Stimulated activated CD4-positive, alpha-beta T cell treated with anti-CD3 and anti-CD28 coated beads, Interleukin-4, amount 100 ng/mL, for 1 hour (primary cell): ENCODE measurements around the gene GSDME.
A peak's percentile ranks its signal among the peaks of the same experiment; 100 is the strongest.
"Not testable (repeated sequence)": the region's sequence is repeated elsewhere in the genome, so short reads cannot be mapped to it uniquely, and the experiment has no call there.

ENCODE experiments used
- DNase-seq: peaks from one replicate; pipeline ENCODE4 v3.0.0-alpha.2; 2020

GSDME gene

DNA sequence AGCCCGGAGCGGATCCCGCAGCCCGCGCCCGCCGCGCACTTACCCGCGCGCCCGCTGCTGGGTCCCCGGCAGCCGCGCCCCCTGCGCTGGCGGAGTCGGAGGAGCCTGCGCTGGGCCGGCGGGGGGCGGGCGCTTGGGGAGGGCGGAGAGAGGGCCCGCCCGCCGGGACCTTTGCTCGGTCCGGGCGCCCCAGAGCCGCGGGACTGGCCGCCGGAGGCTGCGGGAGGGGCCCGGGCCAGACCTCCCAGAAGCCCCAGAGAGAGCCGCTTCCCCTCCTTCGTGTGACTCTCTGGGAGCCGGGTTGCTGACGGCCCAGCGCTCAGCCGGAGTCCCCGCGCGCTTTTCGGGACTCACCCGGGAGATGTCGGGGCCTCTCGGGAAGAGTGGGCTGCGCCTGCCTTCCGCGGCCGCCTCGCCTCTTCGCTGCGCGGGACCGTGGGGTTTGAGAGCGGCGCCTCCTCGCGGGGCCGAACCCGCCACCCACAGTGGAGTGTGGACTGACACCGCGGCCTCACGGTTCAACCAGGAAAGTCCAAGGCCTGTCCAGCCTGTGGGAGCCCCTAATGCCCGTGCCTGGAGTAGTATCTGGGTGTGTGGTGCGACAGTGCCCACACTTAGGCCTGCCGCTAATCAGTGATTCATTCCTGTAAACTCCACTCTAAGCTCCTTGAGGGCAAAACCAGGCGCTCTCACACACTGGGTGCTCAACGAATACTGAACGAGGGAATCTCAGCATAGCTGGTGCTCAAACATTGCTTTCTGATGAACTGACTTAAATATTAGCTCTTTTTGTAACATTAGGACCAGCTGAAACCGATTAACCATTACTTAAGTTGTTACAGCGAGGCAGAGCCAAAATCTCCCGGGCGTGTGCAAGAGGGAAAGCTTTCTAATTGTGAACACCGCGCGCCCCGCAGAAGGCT lies at the start of gene GSDME:
Gene GSDME (minus strand): TSS at position 112 of the 923 bp plus-strand sequence. CDS start 7,690 bp downstream, outside the sequence.
- DNase-seq = peak; percentile 54

DNA sequence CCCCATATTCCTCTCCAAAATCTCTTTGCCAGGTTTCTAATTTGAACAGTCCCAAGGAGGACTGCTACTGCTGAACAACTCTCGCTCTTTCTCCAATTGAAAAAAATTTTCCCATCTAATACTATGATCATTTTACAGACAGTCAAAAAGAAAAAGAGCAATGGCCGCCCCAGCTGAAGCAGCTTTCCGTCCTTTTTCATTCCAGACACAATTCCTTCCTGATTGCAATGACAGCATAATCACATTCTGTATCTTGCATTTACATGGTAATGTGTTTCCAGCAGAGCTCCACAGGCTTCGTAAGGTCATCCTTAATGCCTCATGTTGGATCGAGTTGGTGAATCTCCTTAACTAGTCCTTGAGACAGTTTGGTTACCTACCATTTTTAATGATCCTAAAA lies 45.0 kb upstream of the GSDME start:
- DNase-seq = no peak

DNA sequence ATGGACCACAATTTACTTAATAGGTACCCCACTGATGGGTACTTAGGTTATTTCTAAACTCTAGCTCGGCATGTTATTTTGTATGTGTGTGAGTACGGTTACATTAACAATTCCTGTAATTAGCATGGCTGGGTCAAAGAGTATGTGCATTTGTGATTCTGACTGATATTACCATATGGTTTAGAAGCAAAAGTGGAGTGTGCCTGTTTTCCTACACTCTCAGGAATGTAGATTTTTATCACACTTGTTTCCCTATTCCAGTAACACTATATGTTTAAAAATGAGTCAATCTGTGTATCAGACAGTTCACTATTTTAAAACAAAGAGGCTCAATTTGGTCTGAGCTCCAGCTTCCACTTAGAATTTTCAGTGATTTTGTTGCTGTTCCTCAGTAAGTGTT lies 44.6 kb upstream of the GSDME start:
- DNase-seq = no peak

DNA sequence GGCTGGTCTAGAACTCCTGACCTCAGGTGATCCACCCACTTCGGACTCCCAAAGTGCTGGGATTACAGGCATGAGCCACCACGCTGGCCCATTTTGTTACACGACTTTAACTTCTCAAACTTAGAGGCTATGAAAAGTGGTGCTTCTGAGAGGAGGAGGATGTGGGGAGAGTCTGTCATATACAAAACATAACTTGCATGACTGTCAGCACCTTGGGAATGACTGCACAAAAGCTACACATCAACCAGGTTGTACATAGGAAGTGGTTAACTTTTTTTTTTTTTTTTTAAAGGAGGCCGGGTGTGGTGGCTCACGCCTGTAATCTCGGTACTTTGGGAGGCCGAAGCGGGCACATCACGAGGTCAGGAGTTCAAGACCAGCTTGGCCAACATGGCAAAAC lies 43.4 kb upstream of the GSDME start:
- DNase-seq = no peak

DNA sequence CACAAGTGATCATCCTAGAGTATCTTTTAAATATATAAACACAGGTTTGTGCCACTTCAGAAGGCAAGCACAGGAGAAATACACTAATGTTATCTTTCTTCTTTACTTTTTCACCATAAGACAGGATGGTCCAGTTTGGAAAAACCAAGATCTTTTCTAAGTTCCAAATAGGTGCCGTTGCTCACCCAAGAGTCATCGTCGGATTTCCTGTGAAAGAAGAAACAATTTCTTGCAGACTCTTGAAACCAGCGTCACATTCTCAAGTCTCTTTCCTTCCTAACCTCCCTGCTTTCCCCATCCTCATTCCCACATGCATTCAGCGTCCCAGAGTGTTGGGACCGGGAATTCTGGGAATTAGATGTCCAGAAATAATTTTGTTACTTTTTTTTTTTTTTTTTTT lies 42.8 kb upstream of the GSDME start:
- no peak for DNase-seq

DNA sequence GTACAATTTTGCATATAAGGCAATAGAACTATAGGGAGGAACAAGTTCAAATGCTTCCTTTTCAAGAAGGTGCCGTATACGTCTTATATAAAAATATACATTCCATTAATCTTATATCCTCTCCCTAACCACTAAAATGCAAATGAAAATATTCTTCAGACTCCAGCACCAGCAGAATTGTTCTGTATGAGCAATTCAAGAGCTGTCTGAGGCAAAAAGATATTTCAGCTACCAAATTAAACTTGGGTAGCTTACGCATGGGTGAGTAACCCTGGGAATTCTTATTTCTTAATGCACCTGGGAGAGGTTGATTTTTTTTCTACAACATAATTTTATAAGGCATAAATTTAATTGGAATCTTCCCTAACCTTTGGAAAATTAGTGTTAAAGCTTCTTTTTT lies 42.2 kb upstream of the GSDME start:
- no peak for DNase-seq

DNA sequence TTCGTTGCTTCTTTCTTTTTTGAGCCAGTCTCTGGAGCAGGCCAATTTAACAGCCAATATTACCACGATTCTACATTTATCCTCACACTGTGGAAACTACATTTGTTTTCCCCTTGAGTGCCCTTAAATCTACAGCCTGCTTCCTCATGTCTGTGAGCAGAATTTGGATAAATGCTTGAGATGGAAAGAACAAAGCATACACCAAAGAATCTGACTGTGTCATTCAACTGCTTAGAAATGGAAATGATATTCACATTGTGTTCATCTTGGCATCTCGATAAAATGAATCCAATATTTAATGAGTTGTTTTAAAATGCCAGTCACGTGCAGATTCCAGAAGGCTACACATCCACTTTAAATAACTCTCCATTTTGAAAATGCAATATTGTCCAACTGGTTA lies 41.0 kb upstream of the GSDME start:
- DNase-seq = no peak

DNA sequence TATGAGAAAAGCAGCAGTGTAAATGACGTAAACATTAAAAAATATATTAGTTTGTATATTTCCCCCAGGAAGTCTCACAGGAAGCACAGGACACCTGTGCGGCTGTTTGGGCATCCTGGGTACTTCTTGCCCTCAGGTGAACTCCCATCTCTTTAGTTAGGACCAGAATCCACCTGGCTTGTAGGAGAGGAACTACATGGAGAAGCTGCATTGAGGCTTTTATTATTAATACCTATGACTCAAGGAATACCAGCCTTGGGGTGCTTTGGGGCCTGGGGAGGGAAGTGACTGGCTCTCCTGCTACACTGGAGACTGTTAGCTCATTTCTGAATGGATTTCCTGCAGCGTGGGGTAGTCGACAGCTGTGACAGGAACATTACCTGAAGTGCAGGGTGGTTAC lies 40.0 kb upstream of the GSDME start:
- DNase-seq = no peak

DNA sequence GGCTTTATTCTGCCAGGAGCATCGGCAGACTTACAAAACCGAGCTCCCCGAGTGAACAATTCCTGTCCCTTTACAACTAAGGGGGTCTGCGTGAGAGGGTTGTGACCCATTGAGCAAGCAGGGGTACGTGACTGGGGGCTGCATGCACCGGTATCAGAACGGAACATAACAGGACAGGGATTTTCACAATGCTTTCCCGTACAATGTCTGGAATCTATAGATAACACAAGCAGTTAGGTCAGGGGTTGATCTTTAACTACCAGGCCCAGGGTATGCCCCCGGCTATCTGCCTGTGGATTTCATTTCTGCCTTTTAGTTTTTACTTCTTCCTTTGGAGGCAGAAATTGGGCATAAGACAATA lies 38.1 kb upstream of the GSDME start:
- no peak for DNase-seq

DNA sequence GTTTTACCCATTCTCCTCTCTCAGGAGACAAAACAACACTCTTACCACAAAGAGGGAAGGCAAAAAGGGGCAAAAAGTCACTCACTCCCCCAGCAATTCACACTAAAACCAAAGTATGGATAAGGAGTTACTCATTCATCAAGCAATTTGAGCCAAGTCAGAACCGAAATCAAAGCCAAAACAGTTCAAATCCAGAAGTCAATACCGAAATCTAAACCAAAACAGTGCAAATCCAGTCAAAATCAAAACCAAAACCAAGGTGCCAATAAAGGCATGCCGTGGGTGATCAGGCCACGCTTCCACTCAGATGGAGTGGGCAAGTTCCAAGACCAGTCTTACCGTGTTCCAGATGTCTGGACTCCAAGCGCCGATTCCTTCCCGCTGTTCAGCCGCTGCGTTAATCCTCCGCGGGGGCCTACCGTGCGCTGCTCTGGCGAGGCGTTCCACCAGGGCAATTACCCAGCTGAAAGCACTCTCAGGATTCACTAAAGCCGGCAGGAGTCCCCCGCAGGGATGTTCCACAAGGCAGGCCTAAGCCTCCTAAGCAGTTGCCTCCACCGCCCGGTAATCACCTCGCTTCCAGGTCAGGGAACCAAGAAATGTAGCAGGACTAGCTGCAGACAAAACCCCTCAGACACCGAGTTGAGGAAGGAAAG lies 37.6 kb upstream of the GSDME start:
- DNase-seq = not testable (repeated sequence)

DNA sequence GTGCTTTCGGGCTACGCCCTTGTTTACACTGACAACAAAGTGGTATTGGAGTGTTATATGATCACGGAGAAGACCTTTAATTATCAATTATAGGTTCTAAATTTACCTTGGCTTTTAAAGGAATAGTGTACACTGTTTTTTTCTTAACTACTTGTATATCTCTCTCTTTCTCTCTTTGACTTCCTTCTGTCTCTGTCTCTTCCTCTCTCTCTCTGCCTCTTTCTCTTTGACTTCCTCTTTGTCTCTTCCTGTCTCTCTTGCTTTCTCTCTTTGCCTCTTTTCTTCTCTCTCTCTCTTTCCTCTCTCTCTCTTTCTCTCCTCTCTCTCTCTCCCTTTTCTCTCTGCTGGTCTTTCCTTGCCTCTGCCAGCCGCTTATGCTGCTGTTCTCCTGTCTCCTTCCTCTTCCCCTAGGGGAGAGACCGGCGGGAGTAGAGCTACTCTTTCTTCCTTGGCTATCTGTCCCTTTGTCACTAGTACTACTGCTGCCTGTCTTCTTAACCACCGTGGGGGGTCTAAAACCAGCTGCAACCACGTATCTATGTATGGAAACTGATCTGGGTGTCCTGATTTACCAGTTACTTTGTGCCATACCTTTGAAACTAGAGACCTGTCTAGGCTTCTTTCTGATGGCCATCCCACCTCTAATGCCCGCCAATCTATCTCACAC lies 36.9 kb upstream of the GSDME start:
- DNase-seq = no peak

DNA sequence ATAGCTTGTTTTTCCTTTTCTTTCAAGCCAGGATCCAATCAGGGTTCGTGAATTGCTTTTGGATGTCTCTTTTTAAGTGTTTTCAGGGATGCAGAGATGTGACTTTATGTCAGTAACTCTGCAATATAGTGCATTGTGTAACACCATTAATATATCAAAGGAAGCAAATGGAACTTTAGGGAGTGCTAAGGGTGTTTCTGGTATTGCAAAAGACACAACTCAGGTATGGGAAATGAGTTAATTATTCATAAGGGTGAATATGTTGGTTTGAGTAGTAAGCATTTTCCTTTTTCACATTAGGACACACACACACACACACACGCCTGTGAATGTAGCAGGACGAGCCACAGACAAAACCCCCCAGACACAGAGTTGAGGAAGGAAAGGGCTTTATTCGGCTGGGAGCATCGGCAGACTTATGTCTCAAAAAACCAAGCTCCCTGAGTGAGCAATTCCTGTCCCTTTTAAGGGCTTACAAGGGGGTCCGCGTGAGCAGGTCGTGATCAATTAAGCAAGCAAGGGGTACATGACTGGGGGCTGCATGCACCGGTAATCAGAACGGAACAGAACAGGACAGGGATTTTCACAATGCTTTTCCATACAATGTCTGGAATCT lies 31.8 kb upstream of the GSDME start:
- DNase-seq = no peak

DNA sequence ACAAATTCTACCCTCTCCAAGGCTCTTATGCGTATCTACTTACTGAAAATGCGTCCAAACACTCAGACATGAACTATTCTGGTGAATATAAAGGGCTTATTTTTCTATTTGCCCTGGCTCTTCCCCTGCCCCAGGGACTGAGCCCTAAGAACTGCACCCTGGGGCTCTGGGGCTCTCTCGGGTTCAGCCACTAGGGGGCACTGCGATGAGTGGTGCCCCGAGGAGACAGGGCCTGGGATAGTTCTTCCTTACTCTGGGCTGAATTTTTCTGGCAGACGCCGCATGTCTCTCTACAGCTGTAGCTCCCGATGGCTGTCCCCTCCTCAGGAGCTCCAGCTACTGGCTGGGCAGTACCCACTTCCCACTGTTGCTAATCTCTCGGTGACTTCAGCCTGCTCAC lies 30.8 kb upstream of the GSDME start:
- DNase-seq = no peak

DNA sequence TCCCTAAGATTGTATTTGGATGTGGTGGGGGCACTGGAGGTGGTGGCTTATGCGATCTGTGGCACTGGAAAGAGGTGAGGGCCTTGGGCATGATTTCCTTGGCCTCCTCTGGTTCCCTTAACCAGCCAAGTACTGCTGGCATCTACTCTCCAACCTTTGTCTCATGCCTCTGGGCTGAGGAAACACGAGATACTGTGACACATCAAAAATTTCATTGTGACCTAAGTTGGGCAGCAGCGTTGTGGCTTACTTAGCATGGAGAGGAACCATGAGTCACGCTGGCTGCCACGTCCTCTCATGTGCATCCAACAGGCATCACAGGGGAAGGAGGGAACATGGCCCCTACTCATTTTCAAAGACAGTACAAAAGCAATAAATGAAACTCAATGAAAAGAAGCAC lies 29.7 kb upstream of the GSDME start:
- no peak for DNase-seq

DNA sequence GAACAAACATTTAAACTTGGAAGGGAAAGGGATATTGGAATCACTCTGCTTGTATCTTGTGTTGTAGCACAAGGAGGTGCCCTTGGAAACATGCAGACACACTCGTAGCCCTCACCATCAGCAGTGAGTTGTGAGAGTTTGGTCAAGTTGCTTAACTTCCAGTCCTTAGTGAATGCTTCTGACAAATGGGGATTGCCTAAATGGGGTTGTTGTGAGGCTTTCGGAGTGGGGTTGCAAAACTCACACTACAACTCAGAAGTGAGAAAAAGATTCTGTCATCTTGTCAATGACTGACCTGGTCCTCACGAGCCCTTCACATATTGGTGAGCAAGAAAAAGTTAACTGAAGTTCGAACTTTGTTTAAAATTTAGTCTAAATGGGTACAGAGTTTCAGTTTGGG lies 29.0 kb upstream of the GSDME start:
- no peak for DNase-seq

DNA sequence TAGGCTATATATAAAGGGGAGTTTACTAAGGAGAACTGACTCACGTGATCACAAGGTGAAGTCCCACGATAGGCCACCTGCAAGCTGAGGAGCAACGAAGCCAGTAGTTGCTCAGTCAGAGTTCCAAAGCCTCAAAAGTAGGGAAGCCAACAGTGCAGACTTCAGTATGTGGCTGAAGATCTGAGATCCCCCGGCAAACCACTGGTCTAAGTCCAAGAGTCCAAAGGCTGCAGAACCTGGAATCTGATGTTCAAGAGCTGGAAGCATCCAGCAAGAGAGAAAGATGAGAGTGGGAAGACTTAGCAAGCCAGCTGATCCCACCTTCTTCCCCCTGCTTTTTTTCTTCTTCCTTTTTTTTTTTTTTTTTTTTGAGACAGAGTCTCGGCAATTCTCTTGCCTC lies 27.0 kb upstream of the GSDME start:
- no peak for DNase-seq

DNA sequence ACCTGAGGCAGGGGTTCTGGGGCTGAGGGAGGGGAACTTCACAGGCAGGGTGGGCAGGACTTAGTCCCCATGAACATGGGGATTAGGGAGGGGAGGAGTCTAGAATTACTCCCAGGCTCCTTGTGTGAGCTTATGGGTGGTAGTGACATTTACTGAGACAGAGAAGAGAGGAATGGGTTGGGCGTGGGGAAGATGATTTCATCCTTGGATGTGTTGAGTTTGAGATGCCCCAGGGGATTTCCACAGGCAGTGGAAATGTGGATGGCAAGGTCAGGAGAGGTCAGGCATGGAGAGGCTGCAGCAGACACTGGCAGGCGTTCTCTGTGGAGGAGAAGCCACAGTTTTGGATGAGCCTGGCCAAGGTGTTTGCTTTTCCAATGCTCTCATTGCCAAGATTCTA lies 26.4 kb upstream of the GSDME start:
- no peak for DNase-seq

DNA sequence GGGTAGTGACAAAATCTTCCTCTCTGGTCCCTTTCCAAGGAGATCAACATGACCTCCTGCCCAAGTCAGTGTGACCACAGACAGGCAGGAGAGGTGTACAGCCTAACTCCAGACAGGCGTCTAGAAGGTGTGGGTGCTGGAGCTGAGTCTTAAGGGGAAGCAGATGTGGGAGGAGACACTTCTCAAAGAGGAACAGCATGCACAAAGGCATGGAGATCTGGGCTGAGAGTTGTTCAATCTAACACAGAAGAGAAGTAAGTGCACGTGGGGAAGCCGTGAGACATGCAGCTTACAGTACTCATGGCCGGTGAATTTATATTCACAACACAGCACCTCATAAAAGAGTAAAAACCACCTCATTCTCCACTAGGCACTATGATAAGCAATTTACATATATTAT lies 23.8 kb upstream of the GSDME start:
- no peak for DNase-seq

DNA sequence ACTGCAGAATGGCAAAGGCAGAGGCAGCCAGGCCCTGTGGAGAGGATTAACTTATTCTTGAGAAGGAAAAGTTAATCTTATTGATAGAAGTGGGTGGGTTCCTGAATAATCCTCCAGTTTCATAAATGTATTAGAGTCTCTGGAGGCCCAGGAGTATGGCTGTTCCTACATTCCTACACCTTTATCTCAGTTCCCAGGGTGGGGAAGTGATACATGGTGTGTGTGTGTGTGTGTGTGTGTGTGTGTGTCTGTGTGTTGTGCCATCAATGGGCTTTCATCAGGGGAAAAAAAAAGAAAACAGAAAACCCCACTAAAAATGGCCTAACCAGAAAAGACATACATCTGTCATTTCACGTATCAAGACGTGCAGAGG lies 22.0 kb upstream of the GSDME start:
- no peak for DNase-seq

DNA sequence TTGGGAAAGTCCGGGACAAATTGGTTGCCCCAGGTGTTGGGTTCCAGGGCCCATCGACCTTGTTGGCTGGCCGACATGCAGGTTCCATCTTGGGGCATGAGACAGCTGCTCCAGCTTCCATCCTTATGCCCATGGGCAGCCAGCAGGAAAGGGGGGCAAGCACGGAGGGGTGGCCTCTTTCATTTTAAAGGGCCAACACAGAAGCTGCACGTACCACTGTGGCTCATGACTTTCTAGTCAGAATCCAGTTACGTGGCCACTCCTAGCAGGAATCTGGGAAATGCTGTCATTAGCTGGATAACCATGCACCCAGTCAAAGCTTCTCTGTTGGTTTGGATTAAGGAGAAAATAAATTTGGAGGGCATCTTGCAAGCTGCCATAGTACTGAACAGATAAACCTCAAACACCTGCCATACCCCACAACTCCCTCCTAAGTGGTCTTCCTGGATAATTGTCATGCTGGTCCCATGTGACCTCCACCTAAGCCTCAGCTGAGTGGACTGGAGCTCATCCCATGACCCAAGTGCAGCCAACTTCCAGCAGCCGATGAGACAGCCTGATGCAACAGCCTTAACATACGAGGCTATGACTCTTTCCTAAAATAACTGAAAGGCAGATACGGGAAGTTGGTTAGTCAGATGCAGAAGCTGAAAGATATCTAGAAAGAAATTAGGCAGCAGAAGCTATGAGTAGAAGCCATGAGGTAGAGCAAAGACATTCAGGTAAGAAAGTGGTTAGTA lies 21.4 kb upstream of the GSDME start:
- DNase-seq = no peak

DNA sequence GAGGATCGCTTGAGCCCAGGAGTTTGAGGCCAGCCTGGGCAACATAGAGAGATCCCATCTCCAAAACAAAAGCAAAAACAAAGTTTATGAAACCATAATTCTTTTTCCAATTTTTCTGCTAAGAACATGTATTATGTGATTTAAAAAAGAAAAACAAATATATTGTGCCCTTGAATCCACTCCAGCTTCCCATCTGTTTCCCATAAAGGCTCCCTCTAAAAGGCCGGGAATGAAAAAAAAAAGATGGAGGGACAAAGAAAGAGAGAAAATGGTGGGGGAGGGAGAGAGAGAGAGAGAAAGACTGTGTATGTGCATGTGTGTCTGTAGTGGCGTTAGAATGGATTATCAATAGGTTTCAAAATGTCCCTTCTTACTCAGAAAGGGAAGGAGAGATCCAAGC lies 20.5 kb upstream of the GSDME start:
- no peak for DNase-seq

DNA sequence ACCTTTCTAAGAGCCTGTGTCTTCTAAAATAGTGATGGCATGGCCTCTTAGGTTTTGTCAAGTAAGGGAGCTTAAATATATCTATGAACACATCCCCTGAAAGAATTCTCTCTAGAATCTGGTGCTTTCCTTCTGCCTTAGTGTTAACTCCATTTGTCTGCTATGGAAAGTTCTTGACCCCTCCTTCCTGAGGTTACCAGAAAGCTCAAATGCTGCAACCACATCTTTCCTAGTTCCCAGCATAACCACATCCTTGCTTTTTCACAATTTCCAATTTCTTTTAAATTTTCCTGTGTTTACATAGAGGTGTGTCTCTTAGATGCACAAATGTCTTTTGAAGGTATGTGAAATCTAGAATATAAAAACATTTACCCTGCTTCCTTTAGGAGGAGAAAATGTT lies 16.4 kb upstream of the GSDME start:
- DNase-seq = no peak

DNA sequence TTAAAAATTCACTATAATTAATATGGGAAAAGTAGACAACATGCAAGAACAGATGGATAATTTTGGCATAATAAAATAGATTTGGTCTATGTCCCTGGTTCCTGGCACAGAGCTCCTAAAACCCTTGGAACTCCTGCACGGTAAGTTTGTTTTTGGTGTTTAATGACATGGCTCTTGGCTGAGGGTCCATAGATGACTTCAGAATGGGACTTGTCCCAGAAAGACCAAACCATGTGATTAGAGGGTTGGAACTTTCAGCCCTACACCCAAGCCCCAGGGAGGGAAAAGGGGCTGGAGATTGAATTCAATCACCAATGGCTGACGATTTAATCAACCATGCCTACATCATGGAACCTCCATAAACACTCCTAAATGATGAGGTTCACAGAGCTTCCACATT lies 12.6 kb upstream of the GSDME start:
- DNase-seq = no peak
